HEK293 (cell line): ENCODE measurements around the gene KCNJ6.

Experiments used
- CTCF ChIP-seq: fragments of 450-650 bp; formaldehyde crosslinking; IDR thresholded peaks from 2 replicates; pipeline ENCODE4 v1.5.1; 2016; ENCODE audit warnings: missing biosample characterization, missing genetic modification characterization
- KLF16 ChIP-seq: fragments of 450-650 bp; formaldehyde crosslinking; IDR thresholded peaks from 2 replicates; pipeline ENCODE4 v1.5.1; 2017; ENCODE audit warnings: missing biosample characterization, missing genetic modification characterization
- SCRT1 ChIP-seq: fragments of 450-650 bp; formaldehyde crosslinking; IDR thresholded peaks from 2 replicates; pipeline ENCODE4 v1.5.1; 2016; ENCODE audit warnings: missing biosample characterization, missing genetic modification characterization, borderline replicate concordance
- TRIM28 ChIP-seq: IDR thresholded peaks from 2 replicates; pipeline ENCODE4 v1.6.1; 2011; ENCODE audit warnings: low read length, control low read depth, borderline replicate concordance
- ZNF121 ChIP-seq: fragments of 450-650 bp; formaldehyde crosslinking; IDR thresholded peaks from 2 replicates; pipeline ENCODE4 v1.5.1; 2016; ENCODE audit warnings: missing biosample characterization, missing genetic modification characterization
- ZNF292 ChIP-seq: fragments of 450-650 bp; formaldehyde crosslinking; IDR thresholded peaks from 2 replicates; pipeline ENCODE4 v1.5.1; 2016; ENCODE audit warnings: low read depth, missing biosample characterization, missing genetic modification characterization, borderline replicate concordance
- ZNF704 ChIP-seq: fragments of 450-650 bp; formaldehyde crosslinking; IDR thresholded peaks from 2 replicates; pipeline ENCODE4 v1.5.1; 2016; ENCODE audit warnings: missing biosample characterization, missing genetic modification characterization

GRCh38 chr21:37784591-37785318, 131.5 kb downstream of the KCNJ6 start:
- TF ChIP-seq KLF16 (tag by site-specific recombination) (no peak), CTCF (tag by site-specific recombination) (no peak), SCRT1 (tag by site-specific recombination) (no peak), ZNF121 (tag by site-specific recombination) (no peak), ZNF704 (tag by site-specific recombination) (no peak), TRIM28 (no peak), ZNF292 (tag by site-specific recombination) (no peak)
